GM18951 (cell line): ENCODE measurements around the gene NOTCH4.

ENCODE experiments used
- POLR2A ChIP-seq: IDR thresholded peaks from 4 replicates; pipeline ENCODE4 v1.6.1; 2011; ENCODE audit warnings: mild to moderate bottlenecking; ENCODE audit not compliant: insufficient read length, insufficient read depth; ENCODE audit errors: extremely low read depth
- in situ Hi-C: fragments of 300-500 bp; cut with MboI; formaldehyde crosslinking; loops from one replicate; pipeline ENCODE4 v1.12.0; 2022; ENCODE audit warnings: low sequenced_read_pairs, mixed read lengths, inconsistent platforms; ENCODE audit not compliant: unreplicated experiment

Gene NOTCH4

GRCh38 chr6:32175711-32176475, 48.0 kb downstream of the NOTCH4 start, which contains the start of gene AGPAT1:
AGPAT1 (minus strand) TSS chr6:32176084; CDS start chr6:32171496, 4,588 bp downstream.
- in situ Hi-C loops = no loop called here
- TF ChIP-seq POLR2A = peak; percentile 67

GRCh38 chr6:32175322-32175710, 48.6 kb downstream of the NOTCH4 start:
- no peak for TF ChIP-seq POLR2A
- in situ Hi-C loops = no loop called here

GRCh38 chr6:32174416-32174815, 49.5 kb downstream of the NOTCH4 start:
- in situ Hi-C loops = no loop called here
- TF ChIP-seq POLR2A = no peak

GRCh38 chr6:32173051-32173727, 50.7 kb downstream of the NOTCH4 start:
- TF ChIP-seq POLR2A = no peak
- in situ Hi-C loops = no loop called here

- no peak for TF ChIP-seq POLR2A
- in situ Hi-C loops = no loop called here
These were observed 52.6 kb downstream of the NOTCH4 start for GRCh38 chr6:32171234-32171633.

- no peak for TF ChIP-seq POLR2A
- in situ Hi-C loops = no loop called here
These were observed 53.6 kb downstream of the NOTCH4 start for GRCh38 chr6:32170294-32170693.

- TF ChIP-seq POLR2A = no peak
- in situ Hi-C loops = no loop called here
These were observed 54.9 kb downstream of the NOTCH4 start for GRCh38 chr6:32168807-32169591.

- in situ Hi-C loops = no loop called here
- no peak for TF ChIP-seq POLR2A
These were observed 55.5 kb downstream of the NOTCH4 start for GRCh38 chr6:32168350-32168749.

- in situ Hi-C loops = no loop called here
- TF ChIP-seq POLR2A = no peak
These were observed 56.1 kb downstream of the NOTCH4 start for GRCh38 chr6:32167761-32168262.

GRCh38 chr6:32167154-32167760, 56.6 kb downstream of the NOTCH4 start:
- no peak for TF ChIP-seq POLR2A
- in situ Hi-C loops = no loop called here

GRCh38 chr6:32166411-32167061, 57.3 kb downstream of the NOTCH4 start:
- in situ Hi-C loops = no loop called here
- no peak for TF ChIP-seq POLR2A

GRCh38 chr6:32164295-32164694, 59.6 kb downstream of the NOTCH4 start, which contains the start of gene EGFL8:
EGFL8 (plus strand) TSS chr6:32164595; CDS start chr6:32166166, 1,571 bp downstream.
- in situ Hi-C loops = no loop called here

More at GRCh38 chr6:32164295-32164694, 59.6 kb downstream of the NOTCH4 start, which contains the start of gene EGFL8:
- no peak for TF ChIP-seq POLR2A
